ENCODE results near the gene OXNAD1.

OXNAD1 gene

GRCh38 chr3:16248556-16248955 lies 16.5 kb upstream of the OXNAD1 start:
- no peak for DNase-seq

DNA sequence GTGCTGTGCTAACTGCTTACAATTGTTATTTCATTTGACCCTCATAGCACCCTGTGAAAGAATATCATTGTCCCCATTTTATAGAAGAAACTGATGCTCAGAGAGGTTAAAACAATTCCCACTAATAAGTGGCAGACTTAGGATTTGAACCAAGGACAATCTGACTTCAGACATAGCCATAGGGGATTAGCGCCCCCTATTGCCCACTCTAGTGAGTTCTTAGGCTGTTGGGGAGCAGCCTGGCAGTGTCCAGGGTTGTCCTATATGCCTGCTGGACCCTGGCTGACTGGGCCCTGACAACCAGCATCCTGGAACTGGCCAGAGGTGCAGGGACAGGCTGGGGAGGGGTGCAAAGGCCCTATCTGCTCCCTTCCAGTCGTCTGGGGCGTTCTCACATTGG lies 15.7 kb upstream of the OXNAD1 start:
- DNase-seq, result no peak

DNA sequence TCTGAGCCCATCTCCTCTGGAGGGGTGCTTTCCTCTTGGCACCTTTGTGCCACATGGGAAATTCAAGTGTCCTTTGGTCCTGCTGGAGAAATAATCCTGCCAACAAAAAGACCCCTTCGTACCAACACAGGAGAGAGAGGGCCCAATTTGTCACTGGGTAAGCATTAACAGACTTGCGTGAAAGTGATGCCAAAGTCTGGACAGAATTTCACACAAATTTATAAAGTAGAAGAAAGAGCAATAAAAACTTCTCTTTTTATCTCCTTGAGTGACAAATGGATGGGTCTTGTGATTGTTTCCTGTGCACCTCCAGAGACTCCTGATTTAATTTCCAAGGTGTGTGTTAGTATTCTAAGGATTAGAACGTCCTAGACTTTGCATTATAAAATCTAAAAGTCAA lies 15.1 kb upstream of the OXNAD1 start:
- no peak for DNase-seq

DNA sequence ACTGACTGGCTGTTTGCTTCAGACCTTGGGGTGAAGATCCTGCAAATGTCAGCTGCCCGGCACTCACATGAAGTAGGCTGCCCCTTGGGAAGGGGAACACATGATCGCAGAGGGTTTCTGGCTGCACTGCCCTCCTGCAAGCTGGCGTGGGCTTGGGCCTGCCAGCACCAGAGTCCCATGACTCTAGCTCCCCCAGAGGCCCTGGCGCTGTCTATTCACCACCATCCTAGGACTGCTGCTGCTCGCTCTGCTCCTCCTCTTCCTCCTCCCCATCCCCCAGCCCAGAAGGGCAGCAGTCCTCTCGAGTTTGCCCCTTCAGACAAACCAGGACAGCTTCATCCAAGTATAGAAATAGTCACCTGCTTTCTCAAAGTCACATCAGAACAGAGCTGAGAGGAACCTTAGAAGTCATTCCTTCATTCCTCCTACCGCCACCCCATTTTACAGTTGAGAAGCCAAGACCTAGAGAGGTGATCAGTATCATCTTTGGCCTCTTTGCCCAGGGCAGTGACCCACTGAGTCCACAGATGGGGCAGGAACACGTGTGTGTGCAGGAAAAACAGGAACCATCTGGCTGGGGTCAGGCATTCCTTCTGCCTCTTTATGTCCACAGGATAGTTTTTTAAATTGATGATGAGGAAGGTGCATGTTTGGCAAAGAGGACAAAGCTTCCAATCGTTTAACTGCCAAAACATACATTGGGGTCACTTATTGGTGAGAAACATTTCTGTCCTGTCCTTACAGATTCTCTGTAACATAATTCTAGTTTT lies 13.5 kb upstream of the OXNAD1 start:
- DNase-seq, result no peak

GRCh38 chr3:16252243-16252978 lies 12.6 kb upstream of the OXNAD1 start:
- DNase-seq, result no peak

DNA sequence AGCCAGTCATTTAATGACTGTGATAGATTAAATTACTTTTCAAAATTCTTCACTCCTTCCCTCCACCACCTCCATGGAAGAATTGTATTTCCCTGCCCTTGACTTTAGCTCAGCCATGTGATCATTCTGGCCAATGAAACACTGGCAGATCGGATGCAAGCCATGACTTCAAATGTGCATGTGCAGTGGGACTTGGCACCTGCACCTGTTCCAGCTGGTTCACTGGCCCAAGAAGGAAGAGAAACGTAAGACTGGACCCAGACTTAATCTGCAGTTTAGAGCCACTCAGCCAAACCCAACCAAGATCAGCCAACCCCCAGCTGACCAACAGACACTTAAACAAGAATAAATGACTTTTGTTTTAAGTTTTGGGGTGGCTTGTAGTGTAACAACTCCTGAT lies 12.0 kb upstream of the OXNAD1 start:
- DNase-seq, result no peak

DNA sequence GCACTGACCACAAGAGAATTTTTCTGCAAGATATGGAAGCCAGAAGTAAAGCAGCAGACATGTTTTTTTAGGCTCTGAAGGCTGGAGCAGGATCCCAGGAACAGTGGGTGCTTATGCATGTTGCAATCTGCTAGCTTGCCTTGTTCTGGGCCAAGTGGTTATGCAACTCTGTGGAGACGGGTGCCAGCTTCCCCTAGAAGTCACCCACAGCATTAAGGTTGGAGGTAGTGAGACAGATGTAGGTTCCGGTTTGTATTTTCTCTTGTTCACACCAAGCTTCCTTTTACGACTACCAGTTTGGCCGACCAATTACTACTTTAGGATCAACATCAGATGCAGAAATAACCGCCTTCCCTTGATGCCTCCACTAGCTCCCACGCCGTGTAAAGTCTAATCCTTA lies 11.4 kb upstream of the OXNAD1 start:
- no peak for DNase-seq

- DNase-seq, result no peak
Measured at GRCh38 chr3:16254916-16255315, 10.1 kb upstream of the OXNAD1 start.

DNA sequence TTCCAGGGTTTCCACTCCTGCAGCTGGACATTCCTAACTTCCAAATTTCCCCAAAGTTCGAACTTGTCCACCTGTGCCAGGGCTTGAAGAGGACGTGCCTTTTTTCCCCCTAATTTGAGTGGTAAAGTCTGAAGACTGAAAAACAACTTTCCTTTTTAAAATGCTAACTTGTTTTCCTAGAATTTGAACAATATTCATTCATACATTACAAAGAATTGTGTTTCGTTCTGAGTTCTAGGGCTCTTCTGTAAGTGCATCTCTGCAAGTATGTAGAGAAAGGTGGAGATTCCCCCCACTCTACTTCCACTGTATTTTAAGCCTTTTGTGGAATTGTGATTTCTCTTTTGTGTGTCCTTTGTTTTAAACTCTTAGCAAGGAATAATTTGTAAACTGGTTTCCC lies 9.7 kb upstream of the OXNAD1 start:
- DNase-seq, result no peak

- no peak for DNase-seq
Measured at GRCh38 chr3:16255726-16256125, 9.3 kb upstream of the OXNAD1 start.

DNA sequence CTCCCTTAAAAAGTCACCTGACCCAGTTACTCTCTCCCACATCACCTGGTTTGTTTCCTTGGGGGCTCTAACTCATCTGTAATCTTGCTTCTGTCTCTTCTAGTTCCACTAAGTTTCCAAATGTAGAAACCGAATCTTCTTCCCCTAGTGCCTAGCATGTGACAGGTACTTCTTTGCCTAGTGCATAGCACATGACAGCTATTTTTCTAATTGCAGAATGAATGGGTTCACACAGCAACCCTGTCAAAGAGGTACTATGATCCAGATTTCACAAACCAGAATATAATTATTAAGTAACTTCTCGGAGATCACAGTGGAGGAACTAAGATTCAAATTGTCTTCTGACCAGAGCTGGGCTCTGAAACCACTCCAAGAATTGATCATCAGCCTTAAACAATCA lies 7.7 kb upstream of the OXNAD1 start:
- no peak for DNase-seq

GRCh38 chr3:16258177-16258576 lies 6.8 kb upstream of the OXNAD1 start:
- DNase-seq, result no peak

DNA sequence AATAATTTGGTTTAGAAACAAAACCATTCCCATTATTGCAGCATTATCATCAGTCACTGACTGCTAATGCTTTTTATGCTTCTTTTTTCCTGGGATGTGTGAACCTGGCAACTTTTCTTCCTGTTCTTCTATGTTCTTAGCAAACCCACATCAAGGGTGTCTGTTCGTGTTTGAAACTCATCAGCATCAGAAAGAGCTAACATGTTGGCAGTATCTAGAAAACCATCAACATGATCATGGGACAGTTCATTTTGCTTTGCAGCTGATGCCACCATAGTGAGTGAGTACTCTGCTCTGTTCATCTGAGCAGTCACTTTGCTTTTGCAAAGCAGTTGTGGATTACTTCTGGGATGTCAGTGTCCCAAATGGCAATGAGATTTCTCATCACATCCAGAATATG lies 6.1 kb upstream of the OXNAD1 start:
- DNase-seq, result no peak

- DNase-seq, result no peak
Measured at GRCh38 chr3:16260046-16260445, 5.0 kb upstream of the OXNAD1 start.

DNA sequence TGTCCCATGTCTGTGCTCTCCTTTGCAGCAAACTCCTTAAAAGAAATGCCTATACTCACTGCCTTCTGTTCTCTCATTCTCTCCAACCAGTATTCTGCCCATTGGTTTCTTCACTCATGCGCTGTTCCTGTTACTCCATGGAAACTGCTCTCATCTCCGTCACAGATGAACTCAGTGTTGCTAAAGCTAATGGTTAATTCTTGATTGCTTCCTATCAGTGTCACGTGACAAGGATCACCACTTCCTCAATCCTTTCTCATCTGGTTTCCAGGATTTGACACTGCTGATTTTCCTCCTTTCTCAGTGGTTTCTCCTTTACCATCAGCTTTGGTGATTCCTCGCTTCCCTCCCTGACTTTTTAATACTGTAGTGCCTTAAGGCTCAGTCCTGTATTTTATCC lies 2.8 kb upstream of the OXNAD1 start:
- DNase-seq, result no peak

GRCh38 chr3:16264174-16264707 lies 771 bp upstream of the OXNAD1 start:
- DNase-seq, result no peak

DNA sequence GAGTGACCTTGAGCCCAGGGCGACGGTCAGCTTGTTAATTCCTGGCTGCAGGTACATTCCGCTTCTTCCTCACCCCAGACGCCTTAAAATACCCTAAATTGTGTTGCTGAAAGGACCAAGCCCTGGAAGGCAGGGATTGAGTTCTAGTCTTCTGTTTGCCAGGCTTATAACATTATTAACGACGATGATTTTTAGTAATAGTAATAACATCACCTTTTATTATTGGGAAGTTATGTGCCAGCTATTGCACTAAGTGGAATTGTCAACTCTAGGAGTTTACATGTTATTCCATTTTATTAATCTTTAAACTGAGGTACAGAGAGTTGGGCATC lies 409 bp downstream of the OXNAD1 start:
- DNase-seq, result no peak

DNA sequence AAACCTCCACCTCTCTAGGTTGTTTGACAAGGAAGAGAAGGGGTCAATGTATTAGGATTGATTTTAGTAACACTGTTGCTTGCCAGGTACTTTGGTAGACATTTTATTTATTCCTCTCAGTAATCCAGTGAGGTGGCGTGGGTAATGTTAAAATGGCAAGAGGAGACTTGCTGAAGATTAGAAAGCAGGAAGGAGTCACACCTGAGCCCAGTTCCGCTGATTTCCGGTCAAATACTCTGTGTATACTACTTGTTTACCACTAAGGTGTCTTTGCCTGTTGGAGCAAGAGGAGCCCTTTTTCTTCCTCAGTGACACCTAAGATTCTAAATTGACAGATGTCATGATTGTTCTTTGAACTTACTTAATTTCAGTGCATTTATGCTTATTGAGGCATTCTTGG lies 1.7 kb downstream of the OXNAD1 start:
- no peak for DNase-seq

- DNase-seq, result no peak
Measured at GRCh38 chr3:16270855-16271254, 5.8 kb downstream of the OXNAD1 start.

DNA sequence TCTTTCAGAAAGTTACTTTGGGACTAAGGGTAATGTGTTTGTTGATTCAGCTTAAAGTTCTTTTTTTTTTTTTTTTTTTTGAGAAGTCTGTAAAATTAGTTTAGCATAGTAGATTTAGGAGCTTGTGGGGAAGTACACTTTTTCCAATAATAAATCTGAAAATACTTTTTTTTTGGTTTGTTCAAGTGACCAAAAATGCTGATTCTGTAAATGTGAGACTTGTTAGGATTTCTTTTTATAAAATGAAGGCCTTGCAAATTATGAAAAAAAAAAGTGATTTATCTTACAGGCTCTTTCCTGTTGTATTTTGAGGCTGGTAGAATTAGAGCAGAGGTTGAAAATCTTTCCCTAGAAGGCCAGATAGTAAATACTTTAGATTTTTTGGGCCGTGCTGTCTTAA lies 7.6 kb downstream of the OXNAD1 start:
- DNase-seq, result no peak

GRCh38 chr3:16273867-16274266 lies 8.9 kb downstream of the OXNAD1 start:
- DNase-seq, result no peak

GRCh38 chr3:16277471-16277870 lies 12.5 kb downstream of the OXNAD1 start:
- no peak for DNase-seq

DNA sequence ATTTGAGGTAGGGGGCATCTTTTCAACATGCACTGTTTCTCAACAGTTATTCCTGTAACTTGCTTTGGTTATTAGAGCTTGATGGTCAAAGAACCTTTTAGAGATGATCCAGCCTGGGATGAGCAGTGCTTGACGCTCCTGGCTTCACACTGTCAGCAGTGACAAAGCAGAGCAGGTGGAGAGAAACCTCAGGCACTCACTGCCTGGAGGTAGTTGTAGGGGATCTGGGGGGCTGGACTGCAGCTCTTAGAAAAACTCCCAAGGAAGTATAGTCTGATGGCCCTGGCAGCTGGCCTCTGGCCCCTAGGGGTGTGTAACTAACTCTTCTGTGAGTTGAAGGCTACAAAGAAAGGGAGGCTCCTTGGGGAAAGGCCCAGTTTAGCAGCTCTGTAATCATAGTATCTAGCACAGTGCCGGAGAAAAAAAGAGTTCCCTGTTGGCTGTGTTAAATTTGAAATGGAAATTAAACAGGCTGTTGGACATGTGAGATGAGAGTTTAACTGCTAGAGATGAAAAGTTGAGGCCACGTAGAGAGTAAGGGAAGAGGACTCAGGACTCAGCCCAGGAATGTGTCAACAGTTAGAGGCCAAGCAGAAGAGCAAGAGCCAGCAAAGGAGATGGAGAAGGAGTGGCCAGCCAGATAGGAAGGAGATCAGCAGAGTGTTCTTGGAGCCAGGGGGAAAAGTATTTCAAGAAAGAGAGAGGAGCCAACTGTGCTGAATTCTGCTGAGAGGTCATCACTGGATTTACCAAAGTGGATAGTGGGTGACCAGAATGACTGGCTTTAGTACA lies 14.2 kb downstream of the OXNAD1 start:
- DNase-seq, result no peak

GRCh38 chr3:16280671-16281070 lies 15.7 kb downstream of the OXNAD1 start:
- DNase-seq, result no peak

Measured in bone marrow (tissue), 2 donors.